HepG2 (cell line): ENCODE results near the gene UGT2A2. TPM values are rescaled to one million over a fixed set of nuclear protein-coding genes. Genes with fewer than 3 reads are reported as not detected.

ENCODE experiments used
- ATAC-seq: fragments of 200-7000 bp; cut with Tn5 transposase; 3 replicates; pipeline ENCODE4 v1.9.1; 2020; ENCODE audit warnings: mild to moderate bottlenecking, moderate library complexity
- BruUV-seq: library from RNA; stranded (reverse); fragments of 400-500 nt; replicated peaks from 2 replicates; lab custom pipeline; 2021; lab: Mats Ljungman, UMichigan
- CTCF ChIA-PET: fragments of 300-600 bp; formaldehyde crosslinking; extraction: SDS; loops from one replicate; lab custom pipeline; 2021; ENCODE audit warnings: low total read pairs, inconsistent platforms, low intra/inter-chr PET ratio; lab: Yijun Ruan, JAX
- POLR2A ChIA-PET: fragments of 350-600 bp; sonication (Branson Sonifier 250); formaldehyde crosslinking; loops from one replicate; lab custom pipeline; 2020; ENCODE audit warnings: antibody characterized with exemption, inconsistent platforms; lab: Yijun Ruan, JAX
- DNase-seq: peaks from one replicate; pipeline ENCODE4 v3.0.0-alpha.2; 2015; ENCODE audit warnings: low spot score
- FAIRE-seq: peaks from 3 replicates; lab custom pipeline; 2011; peaks lifted over from hg19 to GRCh38; lab: Jason Lieb, UNC
- H2AFZ ChIP-seq: one replicate; pipeline ENCODE4 v1.6.1; 2011; ENCODE audit warnings: low read length, inconsistent platforms
- H3K27ac ChIP-seq: fragments of 300-600 bp; 3 replicates; pipeline ENCODE4 v1.8.0; 2011; ENCODE audit warnings: mixed run types, mild to moderate bottlenecking, mixed read lengths, low read length, inconsistent platforms; ENCODE audit not compliant: insufficient read depth; ENCODE audit errors: extremely low read length
- H3K27me3 ChIP-seq, 2 experiments: fragments of 200-600 bp in 1 of 2; 2 replicates in 1 of 2; 3 replicates in 1 of 2; pipeline versions ENCODE4 v1.6.0 to v1.8.0; 2011; ENCODE audit warnings: low read length in 2 of 2, mild to moderate bottlenecking in 2 of 2, moderate library complexity in 2 of 2, inconsistent platforms in 1 of 2; ENCODE audit not compliant: insufficient read depth in 2 of 2, control insufficient read depth in 1 of 2
- H3K36me3 ChIP-seq, 2 experiments: fragments of 200-600 bp in 1 of 2; replicated peaks in 1 of 2; 2 replicates in 1 of 2; 3 replicates in 1 of 2; pipeline versions ENCODE4 v1.5.1 to v1.8.0; 2011; ENCODE audit warnings: low read length in 2 of 2, inconsistent platforms in 1 of 2; ENCODE audit not compliant: insufficient read depth in 2 of 2, control insufficient read depth in 1 of 2
- H3K4me1 ChIP-seq: 2 replicates; pipeline ENCODE4 v1.5.1; 2012; ENCODE audit warnings: low read length, inconsistent platforms; ENCODE audit not compliant: insufficient read depth
- H3K4me2 ChIP-seq: 2 replicates; pipeline ENCODE4 v1.6.0; 2011; ENCODE audit warnings: low read depth, low read length, inconsistent platforms
- H3K4me3 ChIP-seq, 3 experiments: fragments of 200-600 bp in 1 of 3; sonication (generic), shearing (Covaris generic) in 1 of 3; replicated peaks in 1 of 3; 2 replicates each; pipeline ENCODE4 v1.5.1; 2011 to 2016; ENCODE audit warnings: low read length in 3 of 3, inconsistent platforms in 2 of 3, low read depth in 2 of 3, mild to moderate bottlenecking in 2 of 3, control low read depth in 1 of 3, mixed read lengths in 1 of 3; ENCODE audit not compliant: insufficient read depth in 1 of 3
- H3K79me2 ChIP-seq: one replicate; pipeline ENCODE4 v1.6.1; 2011; ENCODE audit warnings: low read length, inconsistent platforms; ENCODE audit not compliant: insufficient read depth
- H3K9ac ChIP-seq: 2 replicates; pipeline ENCODE4 v1.6.0; 2011; ENCODE audit warnings: mild to moderate bottlenecking, low read depth, low read length, inconsistent platforms; ENCODE audit not compliant: insufficient read depth
- H3K9me3 ChIP-seq: 2 replicates; pipeline ENCODE4 v1.5.1; 2012; ENCODE audit warnings: mild to moderate bottlenecking, low read length
- H4K20me1 ChIP-seq: 2 replicates; pipeline ENCODE4 v1.6.0; 2011; ENCODE audit warnings: inconsistent platforms, mild to moderate bottlenecking, low read length, moderate library complexity; ENCODE audit not compliant: insufficient read depth
- FOXO1 ChIP-seq: sonication (generic); formaldehyde crosslinking; IDR thresholded peaks from 2 replicates; pipeline ENCODE4 v1.4.0; 2020; ENCODE audit warnings: missing genetic modification reagents
- FOXP1 ChIP-seq, 2 experiments: fragments of 450-650 bp in 1 of 2; IDR thresholded peaks; 2 replicates each; pipeline ENCODE4 v1.6.1; 2017 to 2018; ENCODE audit warnings: antibody characterized with exemption in 1 of 2
- IKZF5 ChIP-seq: IDR thresholded peaks from 2 replicates; pipeline ENCODE4 v1.6.1; 2018; ENCODE audit warnings: missing genetic modification reagents, mild to moderate bottlenecking, missing compliant biosample characterization
- MBD4 ChIP-seq: IDR thresholded peaks from 2 replicates; pipeline ENCODE4 v1.6.1; 2012; ENCODE audit warnings: low read length, inconsistent platforms, borderline replicate concordance
- PITX1 ChIP-seq: sonication (generic); formaldehyde crosslinking; IDR thresholded peaks from 2 replicates; pipeline ENCODE4 v1.5.1; 2020; ENCODE audit warnings: mild to moderate bottlenecking, missing genetic modification reagents
- REPIN1 ChIP-seq: sonication (generic); formaldehyde crosslinking; IDR thresholded peaks from 2 replicates; pipeline ENCODE4 v1.8.0; 2022; ENCODE audit warnings: missing genetic modification reagents, low read depth, mild to moderate bottlenecking, borderline replicate concordance
- RXRA ChIP-seq: sonication (generic); formaldehyde crosslinking; IDR thresholded peaks from 2 replicates; pipeline ENCODE4 v1.5.1; 2020; ENCODE audit warnings: missing genetic modification reagents
- SNRNP70 ChIP-seq: fragments of 200-400 bp; formaldehyde crosslinking; IDR thresholded peaks from 2 replicates; pipeline ENCODE4 v1.6.1; 2017; ENCODE audit warnings: mild to moderate bottlenecking, low read depth, low read length, moderate library complexity
- TRIM24 ChIP-seq: sonication (generic); formaldehyde crosslinking; IDR thresholded peaks from 2 replicates; pipeline ENCODE4 v1.8.0; 2022; ENCODE audit warnings: mild to moderate bottlenecking, missing genetic modification reagents
- WIZ ChIP-seq: sonication (generic); formaldehyde crosslinking; IDR thresholded peaks from 2 replicates; pipeline ENCODE4 v1.5.1; 2020; ENCODE audit warnings: mild to moderate bottlenecking, missing genetic modification reagents
- YY1 ChIP-seq: IDR thresholded peaks from 2 replicates; pipeline ENCODE4 v1.6.1; 2011; ENCODE audit warnings: low read length, low read depth, moderate library complexity, mild to moderate bottlenecking; ENCODE audit not compliant: insufficient read depth, insufficient replicate concordance
- ZBTB7B ChIP-seq: sonication (generic); formaldehyde crosslinking; IDR thresholded peaks from 2 replicates; pipeline ENCODE4 v1.4.0; 2020; ENCODE audit warnings: missing genetic modification reagents
- ZFP36L1 ChIP-seq: sonication (generic); formaldehyde crosslinking; IDR thresholded peaks from 2 replicates; pipeline ENCODE4 v1.8.0; 2022; ENCODE audit warnings: mild to moderate bottlenecking, missing genetic modification reagents, moderate library complexity
- ZNF44 ChIP-seq: sonication (generic); formaldehyde crosslinking; IDR thresholded peaks from 2 replicates; pipeline ENCODE4 v1.5.1; 2020; ENCODE audit warnings: mild to moderate bottlenecking, missing genetic modification reagents
- ZNF670 ChIP-seq: sonication (generic); formaldehyde crosslinking; IDR thresholded peaks from 2 replicates; pipeline ENCODE4 v1.8.0; 2022; ENCODE audit warnings: mild to moderate bottlenecking, missing genetic modification reagents, borderline replicate concordance
- ZNF703 ChIP-seq: sonication (generic); formaldehyde crosslinking; IDR thresholded peaks from 2 replicates; pipeline ENCODE4 v1.5.1; 2020; ENCODE audit warnings: missing genetic modification reagents, mild to moderate bottlenecking, moderate library complexity, borderline replicate concordance
- WGBS: methylation state at CpG from one replicate; pipeline ENCODE4 v1.1.6; 2017; ENCODE audit warnings: low lambda C conversion rate; 5-methylcytosine and 5-hydroxymethylcytosine counted together
- in situ Hi-C: cut with HindIII; loops from 2 replicates; pipeline ENCODE4 v1.10.0; 2017; ENCODE audit warnings: low pct_unique_long_range_greater_than_20kb; ENCODE audit not compliant: extremely low pct_ligation_motif_present
- intact Hi-C: fragments of 100-400 bp; cut with micrococcal nuclease; formaldehyde crosslinking; loops from one replicate; pipeline ENCODE4 v1.10.0; 2022; ENCODE audit not compliant: unreplicated experiment
- polyA plus RNA-seq, 8 experiments: library from polyadenylated mRNA; depleted of rRNA in 3 of 8; stranded (reverse) in 7 of 8; unstranded in 1 of 8; fragments of >200 nt; fragmentation: Illumina TruSeq in 4 of 8; extraction: Trizol in 4 of 8; gene quantifications; 2 replicates each; pipeline versions ENCODE4 v1.2.1 to v1.2.3, GENCODE V29; 2011 to 2016; ENCODE audit warnings: low read depth in 4 of 8, missing spikeins in 1 of 8, mixed read lengths in 1 of 8; ENCODE audit not compliant: insufficient read depth in 1 of 8
- total RNA-seq, 5 experiments: library from RNA; depleted of rRNA; stranded (reverse); fragments of >200 nt; fragmentation: Illumina TruSeq; extraction: Trizol; gene quantifications; 2 replicates each; pipeline ENCODE4 v1.2.3, GENCODE V29; 2016; ENCODE audit warnings: low read depth in 1 of 5

UGT2A2 gene
- total and polyA plus RNA-seq, 2 of the 13 experiments (the other 11 are each of a cell fraction or from before 2014, with no cell fraction given) = not detected

GRCh38 chr4:69642961-69643360, 3.5 kb upstream of the UGT2A2 start:
- in situ Hi-C loops (no loop called here), intact Hi-C loops (no loop called here)
- BruUV-seq = no TSS peak
- TF ChIP-seq WIZ (CRISPR knock-in tag) (no peak), ZBTB7B (CRISPR knock-in tag) (no peak), TRIM24 (CRISPR knock-in tag) (no peak), PITX1 (CRISPR knock-in tag) (no peak), FOXP1 (IDR thresholded peaks at IDR 0.05) (no peak), FOXP1 (CRISPR knock-in tag; IDR thresholded peaks at IDR 0.05) (no peak), FOXO1 (CRISPR knock-in tag) (no peak), RXRA (CRISPR knock-in tag) (no peak), MBD4 (no peak), ZNF44 (CRISPR knock-in tag) (no peak), ZNF703 (CRISPR knock-in tag) (no peak), ZFP36L1 (CRISPR knock-in tag) (no peak), REPIN1 (no peak), IKZF5 (CRISPR knock-in tag) (no peak), YY1 (no peak), SNRNP70 (no peak), ZNF670 (CRISPR knock-in tag) (no peak)
- H3K9ac ChIP-seq = no peak overlapping the region
- DNase-seq = no peak
- no peaks in the 10 kb centered on the region for H3K4me1 ChIP-seq
- H3K27ac ChIP-seq = no peak overlapping the region
- WGBS = 3% methylated on average over 2 of the region's 2 CpGs
- no peaks in the 10 kb centered on the region for H3K9me3 ChIP-seq
- no peak overlapping the region for H3K4me3 ChIP-seq
- no peak for ATAC-seq
- FAIRE-seq = no peak
- ChIA-PET POLR2A (no interaction called here), CTCF (no interaction called here)
- H3K36me3 ChIP-seq = no peaks in the 10 kb centered on the region
- H4K20me1 ChIP-seq = no peaks in the 10 kb centered on the region
- no peaks in the 10 kb centered on the region for H3K79me2 ChIP-seq
- no peak overlapping the region for H3K4me2 ChIP-seq
- H3K27me3 ChIP-seq = no peaks in the 10 kb centered on the region
- no peak overlapping the region for H2AFZ ChIP-seq
